GM12874 (cell line): ENCODE results near the gene LMO2.

Experiments
- TF ChIP-seq, protein P1 (sequence below): IDR thresholded peaks from 2 replicates; pipeline ENCODE4 v1.5.1; 2011; ENCODE audit warnings: low read depth, mild to moderate bottlenecking, control low read depth, low read length, moderate library complexity; ENCODE audit not compliant: insufficient read depth

LMO2 gene

DNA sequence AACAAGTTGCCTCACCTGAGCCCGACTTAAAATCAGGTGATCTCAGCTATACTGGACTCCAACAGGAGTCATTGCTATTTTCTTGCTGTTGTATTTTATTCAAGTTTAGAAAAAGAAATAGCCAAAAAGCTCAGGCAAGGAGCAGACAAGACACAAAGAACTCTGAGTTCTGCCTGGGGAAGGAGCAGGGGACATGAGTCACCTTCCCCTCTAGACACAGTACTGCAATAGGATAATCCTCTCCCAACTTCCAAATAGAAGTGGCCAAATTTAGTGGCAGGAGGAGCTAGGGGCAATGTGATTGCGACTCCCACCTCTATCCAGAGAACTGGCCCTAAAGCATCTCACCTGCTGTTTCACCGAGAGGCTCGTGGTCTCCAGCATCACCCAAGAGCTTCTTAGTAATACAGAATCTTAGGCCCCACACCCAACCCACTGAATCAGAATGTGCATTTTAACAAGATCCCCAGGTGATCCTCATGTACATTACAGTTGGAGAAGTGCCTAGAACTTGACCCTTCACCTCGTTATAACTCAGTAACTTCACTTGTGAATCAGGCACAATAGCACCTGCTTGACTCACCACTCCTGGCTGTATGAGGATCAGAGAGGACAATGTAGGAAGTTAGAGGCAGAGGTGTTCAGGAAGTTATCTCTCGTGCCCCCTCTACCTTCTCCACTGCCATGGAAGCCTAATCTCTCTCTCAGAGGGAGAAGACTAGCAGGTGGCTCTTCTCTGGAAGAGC is 60.8 kb downstream of the LMO2 start:
- TF ChIP-seq, protein P1, sequence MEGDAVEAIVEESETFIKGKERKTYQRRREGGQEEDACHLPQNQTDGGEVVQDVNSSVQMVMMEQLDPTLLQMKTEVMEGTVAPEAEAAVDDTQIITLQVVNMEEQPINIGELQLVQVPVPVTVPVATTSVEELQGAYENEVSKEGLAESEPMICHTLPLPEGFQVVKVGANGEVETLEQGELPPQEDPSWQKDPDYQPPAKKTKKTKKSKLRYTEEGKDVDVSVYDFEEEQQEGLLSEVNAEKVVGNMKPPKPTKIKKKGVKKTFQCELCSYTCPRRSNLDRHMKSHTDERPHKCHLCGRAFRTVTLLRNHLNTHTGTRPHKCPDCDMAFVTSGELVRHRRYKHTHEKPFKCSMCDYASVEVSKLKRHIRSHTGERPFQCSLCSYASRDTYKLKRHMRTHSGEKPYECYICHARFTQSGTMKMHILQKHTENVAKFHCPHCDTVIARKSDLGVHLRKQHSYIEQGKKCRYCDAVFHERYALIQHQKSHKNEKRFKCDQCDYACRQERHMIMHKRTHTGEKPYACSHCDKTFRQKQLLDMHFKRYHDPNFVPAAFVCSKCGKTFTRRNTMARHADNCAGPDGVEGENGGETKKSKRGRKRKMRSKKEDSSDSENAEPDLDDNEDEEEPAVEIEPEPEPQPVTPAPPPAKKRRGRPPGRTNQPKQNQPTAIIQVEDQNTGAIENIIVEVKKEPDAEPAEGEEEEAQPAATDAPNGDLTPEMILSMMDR = no peak

DNA sequence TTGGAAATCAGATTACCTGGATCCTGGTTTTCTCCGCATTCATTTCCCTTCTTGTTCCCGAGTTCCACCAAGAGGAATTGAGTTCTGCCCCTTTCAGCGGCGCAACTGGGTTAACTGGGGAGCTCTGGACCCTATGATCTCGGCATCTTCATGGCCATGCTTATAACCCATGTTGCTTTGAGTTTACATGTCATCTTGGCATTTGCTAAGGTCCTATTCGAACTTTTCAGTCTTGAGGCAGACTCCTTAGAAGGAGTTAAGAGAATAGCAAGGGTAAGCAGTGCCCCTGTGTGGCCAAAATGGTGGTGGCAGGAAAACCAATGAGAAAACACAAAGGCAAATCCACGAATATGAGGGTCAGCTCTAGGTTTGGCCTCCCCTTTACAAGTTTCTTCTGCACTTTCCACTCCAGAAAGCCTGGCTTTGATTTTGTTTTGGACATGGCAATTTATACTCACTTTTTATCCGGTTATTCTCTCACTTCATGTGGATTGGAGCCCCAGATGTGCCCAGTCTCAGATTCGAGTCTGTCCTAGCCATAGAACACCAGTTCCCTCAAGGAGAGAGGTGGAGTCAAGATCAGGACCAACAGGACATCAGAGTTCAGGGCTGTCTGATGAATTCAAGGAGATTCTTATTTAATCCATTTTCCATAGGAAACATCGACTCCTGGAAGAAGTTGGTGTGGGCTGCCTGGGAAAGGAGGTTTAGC is 62.3 kb downstream of the LMO2 start:
- TF ChIP-seq, protein P1 = peak; percentile 75

DNA sequence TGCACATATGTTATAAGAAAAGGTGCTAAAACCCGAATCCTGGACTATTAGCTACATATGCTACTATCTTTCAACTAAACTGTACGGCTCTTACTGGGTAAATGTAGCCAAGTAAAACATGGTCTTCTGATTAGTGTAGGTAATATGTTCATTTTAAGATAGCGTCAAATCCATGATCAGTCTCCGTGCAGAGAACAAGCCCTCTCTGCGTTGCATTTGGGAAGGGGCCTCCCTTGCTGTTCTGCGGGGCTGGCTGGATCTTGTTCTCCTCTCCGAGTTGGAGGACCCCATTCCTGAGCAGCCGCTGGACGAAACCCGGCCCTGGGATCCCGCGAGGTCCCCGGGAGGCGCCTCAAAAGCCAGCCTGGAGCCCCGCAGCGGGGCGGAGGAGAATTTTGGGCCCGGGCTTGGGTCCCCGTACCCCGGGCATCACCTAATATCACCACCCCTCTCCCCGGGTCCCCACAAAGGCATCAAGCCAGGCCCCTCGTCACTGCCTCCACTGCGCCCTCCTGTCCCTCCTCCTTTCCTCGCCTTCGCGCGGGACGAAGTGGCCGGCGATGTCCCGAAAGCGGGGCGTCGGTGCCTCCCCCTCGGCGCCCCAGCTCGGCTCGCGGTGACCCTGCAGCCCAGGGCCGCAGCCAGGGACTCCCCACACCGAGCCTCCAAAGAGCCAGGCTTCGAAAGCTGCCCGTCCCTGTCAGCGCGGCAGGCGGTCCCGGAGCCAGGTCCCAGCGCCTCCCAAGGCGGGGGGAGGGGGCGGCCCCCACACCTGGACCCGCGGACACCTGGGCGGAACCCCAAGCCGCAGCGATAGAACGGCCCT is 63.1 kb downstream of the LMO2 start:
- TF ChIP-seq, protein P1 = no peak

DNA sequence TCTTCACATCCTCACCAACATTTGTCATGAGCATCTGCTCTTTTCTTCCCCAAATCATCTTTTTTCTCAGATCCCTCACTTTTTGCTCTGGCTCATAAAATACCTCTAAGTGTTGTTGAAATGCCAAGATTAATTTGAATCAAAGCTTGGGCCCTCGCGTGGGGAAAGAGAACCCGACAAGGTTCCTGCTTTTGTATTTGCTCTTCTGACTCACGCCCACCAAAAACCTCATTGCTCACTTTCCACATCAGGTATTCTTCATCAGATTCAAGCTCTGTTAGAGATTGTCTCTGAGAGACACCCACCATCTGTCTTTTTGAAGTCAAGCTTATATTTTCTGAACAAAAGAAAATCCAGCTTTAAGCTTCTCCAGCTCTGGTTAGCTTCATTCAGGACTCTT is 64.7 kb downstream of the LMO2 start:
- TF ChIP-seq, protein P1 = no peak

DNA sequence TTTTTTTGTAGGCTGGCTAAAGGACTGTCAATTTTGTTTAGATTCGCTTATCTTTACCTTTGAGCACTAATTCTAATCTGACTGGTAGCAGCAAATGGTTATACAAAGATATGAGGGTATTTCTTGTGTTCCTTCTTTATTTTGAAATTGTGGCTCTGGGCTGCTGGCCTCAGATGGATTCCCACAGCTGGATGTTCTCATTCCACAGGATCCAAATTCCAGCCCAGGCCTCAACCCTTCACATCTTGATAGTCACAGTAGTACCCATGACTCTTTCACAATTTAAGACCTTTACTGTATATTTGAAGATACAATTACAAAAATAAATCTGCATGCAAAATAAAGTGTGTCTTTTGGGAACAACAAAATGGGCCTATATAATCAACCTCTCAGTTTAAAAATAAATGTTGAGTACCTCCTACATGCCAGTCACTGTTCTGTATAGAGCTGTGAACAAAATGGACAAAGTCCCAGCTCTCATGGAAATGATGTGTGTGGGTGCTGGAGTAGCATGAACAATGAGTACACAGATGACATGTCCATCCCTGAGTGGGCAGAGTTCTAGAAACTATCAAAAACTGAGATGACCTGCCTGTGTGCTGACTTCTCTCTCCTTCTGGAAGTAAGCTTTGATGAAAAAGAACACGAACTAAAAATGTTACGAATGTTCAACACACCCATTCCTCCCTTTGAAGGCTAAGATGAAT is 65.9 kb downstream of the LMO2 start:
- TF ChIP-seq, protein P1 = no peak

DNA sequence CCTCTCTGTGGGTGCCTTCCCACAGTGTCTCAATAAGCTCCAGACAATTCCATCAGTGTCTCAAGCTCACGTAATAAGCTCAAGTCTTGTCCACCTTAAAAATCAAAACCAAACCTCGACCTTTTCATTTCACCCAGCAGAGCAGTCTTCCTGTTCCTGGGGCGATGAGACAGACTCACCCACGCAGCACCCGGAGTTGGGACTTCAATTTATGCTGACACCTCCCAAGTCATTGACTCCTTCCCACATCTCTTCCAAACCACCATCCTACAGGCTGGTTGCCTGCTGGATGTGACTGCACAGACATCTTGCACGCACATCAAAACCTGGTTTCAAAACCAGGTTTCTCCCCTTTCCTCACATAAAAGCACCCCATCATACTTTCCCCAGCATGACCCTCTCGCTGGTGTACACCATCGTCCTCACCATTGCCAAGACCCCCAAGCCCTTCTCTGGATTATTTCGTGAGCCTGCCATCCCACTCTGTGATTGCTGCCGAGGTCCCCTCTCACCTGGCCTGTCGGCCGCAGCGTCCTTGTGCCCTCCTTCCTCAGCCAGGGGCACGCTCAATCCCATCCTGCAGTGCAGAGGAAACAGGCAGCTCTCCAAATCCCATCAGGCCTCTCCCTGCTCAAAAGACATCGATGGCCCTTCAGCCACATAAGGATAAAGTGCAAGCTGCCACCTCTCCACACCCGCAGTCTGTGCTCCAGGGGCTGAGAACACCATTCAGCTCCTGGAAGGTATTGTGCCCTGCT is 72.4 kb downstream of the LMO2 start:
- TF ChIP-seq, protein P1 = no peak
